ENCODE results near the gene RBM17.
"Not testable (repeated sequence)": the region's sequence is repeated elsewhere in the genome, so short reads cannot be mapped to it uniquely, and the experiment has no call there.

RBM17 gene

DNA sequence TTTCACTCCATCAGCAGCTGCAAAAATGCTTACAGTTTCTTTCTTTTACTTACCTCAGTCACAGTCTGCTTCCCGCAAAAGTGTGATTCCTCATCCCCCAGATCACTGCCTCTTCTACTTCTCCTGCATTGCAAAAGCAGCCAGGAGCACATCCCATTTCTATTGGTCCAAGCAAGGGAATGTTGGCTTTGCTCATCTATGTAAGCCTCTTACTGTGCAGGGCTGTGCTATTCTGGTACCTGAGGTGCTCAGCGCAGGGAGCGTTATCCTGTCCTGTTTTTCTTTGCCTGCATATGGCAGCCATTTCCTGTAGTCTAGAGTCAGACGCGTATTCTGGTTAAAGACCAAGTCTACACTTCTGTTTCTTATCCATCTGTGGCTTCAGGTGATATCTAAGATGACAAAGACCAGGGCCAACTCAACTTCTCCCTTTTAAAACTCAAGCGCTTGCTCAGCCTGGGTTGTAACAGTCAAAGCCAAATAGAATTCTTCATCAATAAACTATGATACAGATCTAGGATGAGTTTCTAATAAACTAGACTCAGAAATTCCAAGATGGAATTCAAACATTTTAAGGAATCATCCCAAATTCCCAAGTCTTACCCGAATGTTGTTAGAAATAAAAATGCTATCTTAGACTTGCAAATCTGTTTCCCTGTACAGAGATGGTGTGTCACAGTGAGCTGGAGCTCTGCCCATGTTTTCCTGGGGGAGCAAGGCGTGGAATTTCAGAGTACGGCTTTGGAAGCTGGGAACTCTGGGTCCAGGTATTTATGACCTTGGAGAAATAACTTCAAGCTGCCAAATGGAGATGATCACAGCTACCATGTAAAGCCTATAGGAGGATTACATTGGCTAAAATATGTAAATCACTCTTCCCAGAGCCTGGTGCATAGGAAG is 6.1 kb upstream of the RBM17 start:
- no peak for DNase-seq

DNA sequence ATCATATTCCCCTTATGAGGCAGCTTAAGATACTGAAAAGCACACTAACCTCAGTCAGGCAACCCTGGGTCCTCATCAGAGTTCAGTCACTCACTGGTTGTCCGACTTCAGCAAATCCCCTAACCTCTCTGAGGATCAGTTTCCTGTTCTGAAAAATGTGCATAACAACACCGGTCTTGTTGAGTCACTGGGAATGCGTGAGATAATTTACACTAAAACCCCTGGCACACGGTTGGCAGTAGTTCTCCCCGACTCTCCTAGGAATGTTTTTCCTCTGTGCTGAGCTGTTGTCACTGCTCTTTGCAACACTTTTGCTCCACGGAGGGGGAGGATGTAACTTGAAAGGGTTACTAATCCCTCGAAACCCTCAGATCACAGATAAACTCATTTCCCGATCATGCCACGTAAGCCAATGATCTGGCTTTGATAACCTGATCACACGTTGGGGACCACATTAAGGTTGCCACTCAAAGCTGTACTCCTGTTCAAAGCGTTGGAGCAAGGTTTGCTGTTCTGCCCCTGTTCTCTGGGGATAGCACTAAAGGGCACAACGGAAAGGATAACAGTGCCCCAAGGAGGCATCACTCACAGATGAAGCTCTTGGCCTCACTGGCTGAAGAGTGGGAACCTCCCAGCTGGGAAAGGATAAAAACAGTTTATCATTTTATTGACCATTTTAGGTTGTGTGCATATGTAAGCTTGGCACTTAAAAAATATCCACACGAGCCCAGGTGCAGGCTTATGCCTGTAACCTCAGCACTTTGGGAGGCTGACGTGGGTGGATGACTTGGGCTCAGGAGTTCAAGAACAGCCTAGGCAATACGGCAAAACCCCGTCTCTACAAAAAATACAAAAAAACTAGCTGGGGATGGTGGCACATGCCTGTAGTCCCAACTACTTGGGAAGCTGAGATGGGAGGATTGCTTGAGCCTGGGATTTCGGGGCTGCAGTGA is 5.0 kb upstream of the RBM17 start:
- no peak for DNase-seq

DNA sequence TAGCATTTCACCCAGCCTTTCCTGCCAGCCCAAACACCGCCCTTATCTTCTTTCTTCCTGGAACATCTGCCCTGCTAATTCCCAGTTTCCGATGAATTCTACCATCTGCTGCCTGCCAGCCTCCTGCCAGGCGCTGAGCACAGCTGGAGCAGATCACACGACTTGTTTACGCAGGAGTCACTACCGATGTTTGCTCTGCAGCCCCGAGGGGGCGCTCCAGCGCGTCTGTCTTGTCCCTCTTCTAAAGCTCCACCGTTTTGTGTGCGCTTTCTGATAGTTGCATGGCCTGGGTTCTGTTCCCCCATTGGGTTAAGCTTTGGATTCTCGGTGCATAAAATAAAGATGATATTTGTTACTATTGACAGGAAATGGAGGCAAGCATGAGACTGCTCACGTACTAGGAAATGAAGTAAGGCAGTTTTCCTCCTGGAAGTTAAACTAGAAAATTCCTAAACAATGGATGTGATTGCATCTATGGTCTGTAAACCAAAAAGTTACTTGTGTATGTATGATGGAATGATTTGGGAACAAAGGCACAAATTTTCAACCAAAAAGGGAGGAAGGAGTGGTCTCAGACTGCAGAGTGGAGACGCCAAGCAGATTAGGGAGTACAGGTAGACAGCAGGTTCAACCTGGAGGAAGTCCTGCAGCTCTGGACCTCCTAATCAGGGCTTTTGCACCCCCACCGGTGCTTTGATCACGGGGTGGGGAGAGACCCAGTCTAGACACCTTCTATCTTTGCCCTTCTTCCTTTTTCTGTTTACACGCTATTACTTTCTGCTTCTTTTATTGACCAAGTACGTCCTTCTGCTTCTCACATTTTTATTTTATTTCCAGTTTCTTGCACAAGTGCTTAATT is 2.2 kb upstream of the RBM17 start:
- DNase-seq, result peak; percentile 93

- DNase-seq, result peak; percentile 17
Measured at GRCh38 chr10:6089334-6090219, 743 bp downstream of the RBM17 start.

GRCh38 chr10:6091630-6092029 is 2.8 kb downstream of the RBM17 start:
- peak; percentile 57 for DNase-seq

- no peak for DNase-seq
Measured at GRCh38 chr10:6092731-6093130, 3.9 kb downstream of the RBM17 start.

DNA sequence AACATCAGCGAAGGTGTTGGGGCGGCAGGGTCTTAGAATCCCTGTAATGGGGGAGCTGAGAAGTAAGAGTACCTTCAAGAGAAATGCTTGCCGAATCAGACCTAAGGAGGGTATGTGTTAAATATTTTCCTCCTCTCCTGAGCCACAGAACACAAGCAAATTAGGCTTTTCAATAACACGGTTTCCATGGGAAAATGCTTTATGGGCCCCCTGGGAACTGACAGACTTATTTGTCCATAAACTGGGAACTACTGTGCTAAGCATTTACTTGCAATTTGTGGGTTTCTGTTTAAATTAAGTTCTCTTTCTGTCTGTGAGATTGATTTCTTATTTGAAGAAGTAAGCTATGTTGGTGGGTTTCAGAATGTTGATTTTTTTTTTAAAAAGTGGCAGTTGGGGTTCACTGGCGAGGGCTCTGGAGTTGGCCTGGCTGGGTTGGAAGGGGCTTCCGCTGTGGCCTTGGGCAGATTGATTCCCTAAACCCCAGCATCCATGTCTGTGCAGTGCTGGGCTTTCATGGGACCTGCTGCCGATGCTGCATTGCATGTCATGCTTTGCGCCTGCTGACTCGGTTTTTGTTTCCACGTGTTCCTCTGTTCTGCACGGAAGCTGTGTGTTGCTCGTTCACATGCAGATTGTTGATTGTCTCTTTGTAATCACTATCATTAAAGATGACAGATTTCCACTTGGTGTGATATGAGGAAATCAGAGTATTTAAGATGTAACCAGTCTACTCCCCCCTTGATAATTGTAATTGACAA is 7.2 kb downstream of the RBM17 start:
- no peak for DNase-seq

GRCh38 chr10:6097063-6097462 is 8.2 kb downstream of the RBM17 start:
- no peak for DNase-seq

DNA sequence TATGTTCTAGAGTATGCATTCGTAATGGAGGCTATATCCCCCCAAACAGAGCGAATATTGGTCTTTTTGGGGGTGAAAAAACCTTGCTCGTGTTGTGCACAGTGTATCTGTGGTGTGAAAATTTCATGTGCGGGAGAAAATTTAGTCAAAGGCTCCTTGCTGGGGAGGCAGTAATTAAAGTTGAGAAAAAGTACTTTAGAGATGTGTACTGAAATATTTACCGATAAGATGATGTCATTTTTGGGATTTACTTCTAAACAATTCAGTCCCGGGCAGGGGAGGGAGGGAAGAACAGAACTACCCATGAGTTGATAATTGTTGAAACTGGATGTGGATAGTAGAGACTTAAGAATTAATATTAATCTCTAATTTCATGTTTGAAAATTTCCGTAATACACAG is 9.3 kb downstream of the RBM17 start:
- DNase-seq, result no peak

GRCh38 chr10:6100370-6100769 is 11.5 kb downstream of the RBM17 start:
- no peak for DNase-seq

GRCh38 chr10:6101181-6101580 is 12.3 kb downstream of the RBM17 start:
- DNase-seq, result no peak

DNA sequence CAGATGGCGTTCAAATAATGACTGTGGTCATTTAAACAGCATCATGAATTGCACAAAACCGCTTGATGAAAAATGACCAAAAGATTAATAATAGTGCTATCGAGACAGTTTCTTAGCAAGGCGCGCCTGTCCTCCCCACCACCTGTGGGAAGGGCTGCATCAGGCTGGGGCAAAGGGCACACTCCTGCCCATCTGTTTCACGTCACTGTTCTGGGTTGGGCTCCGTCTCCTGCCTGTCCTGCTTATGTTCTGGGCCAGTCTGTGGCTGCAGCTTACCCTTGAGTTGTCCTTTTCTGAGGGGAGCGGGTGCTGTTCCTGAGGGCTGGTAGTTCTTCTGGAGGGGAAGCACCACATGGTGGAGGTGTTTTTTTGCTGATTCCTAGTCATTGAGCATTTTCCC is 13.3 kb downstream of the RBM17 start:
- DNase-seq, result no peak

DNA sequence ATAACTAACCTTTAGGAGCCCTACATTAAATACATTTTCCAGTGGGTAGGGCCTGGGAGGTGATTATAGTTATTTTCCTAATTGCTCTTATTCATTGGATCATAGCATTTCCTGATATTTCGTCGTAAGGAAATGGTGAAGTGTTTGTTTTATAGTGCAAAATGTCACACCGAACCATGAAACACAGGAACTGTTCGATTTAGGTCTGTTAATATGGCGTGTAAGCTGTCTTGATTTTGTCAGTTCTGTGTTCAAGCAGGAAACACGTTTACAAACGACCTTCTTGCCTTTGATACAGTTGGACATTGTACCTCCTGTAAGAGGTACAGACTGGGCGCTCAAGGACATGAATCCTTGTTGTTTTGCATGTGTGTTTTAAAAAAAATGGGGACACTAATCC is 14.8 kb downstream of the RBM17 start:
- no peak for DNase-seq

DNA sequence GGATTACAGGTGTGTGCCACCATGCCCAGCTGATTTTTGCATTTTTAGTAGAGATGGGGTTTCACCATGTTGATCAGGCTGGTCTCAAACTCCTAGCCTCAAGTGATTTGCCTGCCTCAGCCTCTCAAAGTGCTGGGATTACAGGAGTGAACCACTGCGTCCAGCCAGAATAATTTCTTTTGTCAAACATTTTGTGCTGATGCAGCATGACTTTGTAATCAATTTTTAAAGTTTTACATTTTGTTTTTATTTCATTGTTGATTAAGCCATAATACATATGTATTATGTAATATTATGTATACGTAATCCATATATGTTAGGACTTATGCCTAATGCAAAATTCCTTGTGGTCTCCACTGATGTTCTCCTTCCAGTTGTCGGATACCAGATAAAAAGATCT is 18.8 kb downstream of the RBM17 start:
- DNase-seq, result not testable (repeated sequence)

- no peak for DNase-seq
Measured at GRCh38 chr10:6108072-6108471, 19.2 kb downstream of the RBM17 start.

GRCh38 chr10:6108631-6109443 is 20.0 kb downstream of the RBM17 start:
- DNase-seq, result peak; percentile 66

DNA sequence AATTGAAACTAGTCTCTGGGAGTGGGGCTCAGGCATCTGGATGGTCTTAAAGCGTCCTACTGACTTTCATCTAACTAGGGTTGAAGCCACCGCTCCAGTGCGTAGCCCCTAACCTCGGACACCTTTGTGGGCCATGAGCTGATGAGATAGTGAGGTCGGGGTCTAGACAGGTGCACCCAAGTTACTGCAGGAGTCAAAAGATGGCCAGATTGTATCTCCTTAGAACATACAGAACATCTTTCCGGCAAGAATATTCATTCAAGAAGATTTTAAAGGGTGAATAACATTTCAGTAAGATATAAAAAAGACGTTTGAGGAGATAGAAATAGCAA is 20.6 kb downstream of the RBM17 start:
- DNase-seq, result no peak

DNA sequence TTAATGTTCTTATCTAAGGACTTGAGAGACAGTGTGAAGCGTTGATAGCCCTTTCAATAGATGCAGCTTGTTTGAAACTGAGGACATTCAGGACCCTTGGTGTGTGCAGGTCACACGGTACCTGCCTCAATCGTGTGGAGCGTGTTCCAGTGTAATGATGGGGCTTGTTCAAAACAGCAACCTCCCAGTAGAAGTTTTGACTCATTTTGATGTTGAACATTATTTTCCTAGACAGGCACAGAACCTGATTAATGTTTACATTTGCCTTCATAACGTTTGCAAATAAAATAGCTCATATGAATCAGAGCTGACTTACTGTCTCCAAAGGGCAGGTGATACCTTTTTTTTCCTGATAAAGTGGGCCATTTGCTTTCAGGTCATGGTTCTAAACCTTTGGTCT is 21.3 kb downstream of the RBM17 start:
- DNase-seq, result no peak

- no peak for DNase-seq
Measured at GRCh38 chr10:6112893-6113292, 24.1 kb downstream of the RBM17 start.

GRCh38 chr10:6114299-6114698 is 25.5 kb downstream of the RBM17 start:
- DNase-seq, result no peak
